Glomerular visceral epithelial cell (primary cell): ENCODE data around the gene OLFML3.

Experiments used
- DNase-seq: peaks from one replicate; pipeline ENCODE4 v3.0.0-alpha.2; 2016; ENCODE audit errors: extremely low spot score

OLFML3 gene

GRCh38 chr1:114025609-114026401, 46.5 kb downstream of the OLFML3 start:
- no peak for DNase-seq

GRCh38 chr1:114026797-114027196, 47.5 kb downstream of the OLFML3 start:
- no peak for DNase-seq
